ENCODE results near the gene FAM20B. TPM values are rescaled to one million over a fixed set of nuclear protein-coding genes. Genes with fewer than 3 reads are reported as not detected.

FAM20B gene
- total RNA-seq, 1 experiment from 2014 or later, result 35.4 TPM

DNA sequence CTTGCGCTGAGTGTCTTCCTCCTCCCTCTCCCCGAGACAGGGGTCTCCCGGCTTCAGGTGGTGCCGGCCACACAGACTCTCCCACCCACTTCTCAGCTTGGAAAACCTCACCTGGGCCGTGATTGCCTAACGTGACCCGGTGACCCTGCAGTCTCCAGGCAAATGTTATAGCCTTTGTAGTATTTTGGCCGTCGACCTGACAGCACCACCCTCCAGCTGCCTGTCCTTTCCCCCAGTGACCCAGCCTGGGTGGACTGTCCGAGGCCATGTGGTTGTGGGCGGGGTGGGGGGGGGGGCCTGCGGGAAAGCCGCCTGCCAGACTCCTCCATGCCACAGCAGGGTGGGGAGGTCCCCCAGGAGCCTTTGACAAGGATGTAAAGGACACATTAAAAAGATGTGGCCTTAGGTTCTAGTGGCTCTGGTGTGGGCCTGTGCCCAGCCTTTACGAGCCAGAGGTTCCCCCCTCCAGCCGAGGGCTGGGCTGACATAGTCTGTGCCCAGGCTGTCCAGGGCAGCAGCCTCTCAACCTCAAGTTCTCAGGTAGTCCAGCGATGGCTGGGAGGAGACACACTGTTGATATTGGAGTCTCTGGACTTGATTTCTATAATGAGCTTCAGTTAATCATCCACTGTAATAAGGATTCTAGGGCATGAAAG, 64.3 kb downstream of the FAM20B start:
- TF ChIP-seq, protein P1, sequence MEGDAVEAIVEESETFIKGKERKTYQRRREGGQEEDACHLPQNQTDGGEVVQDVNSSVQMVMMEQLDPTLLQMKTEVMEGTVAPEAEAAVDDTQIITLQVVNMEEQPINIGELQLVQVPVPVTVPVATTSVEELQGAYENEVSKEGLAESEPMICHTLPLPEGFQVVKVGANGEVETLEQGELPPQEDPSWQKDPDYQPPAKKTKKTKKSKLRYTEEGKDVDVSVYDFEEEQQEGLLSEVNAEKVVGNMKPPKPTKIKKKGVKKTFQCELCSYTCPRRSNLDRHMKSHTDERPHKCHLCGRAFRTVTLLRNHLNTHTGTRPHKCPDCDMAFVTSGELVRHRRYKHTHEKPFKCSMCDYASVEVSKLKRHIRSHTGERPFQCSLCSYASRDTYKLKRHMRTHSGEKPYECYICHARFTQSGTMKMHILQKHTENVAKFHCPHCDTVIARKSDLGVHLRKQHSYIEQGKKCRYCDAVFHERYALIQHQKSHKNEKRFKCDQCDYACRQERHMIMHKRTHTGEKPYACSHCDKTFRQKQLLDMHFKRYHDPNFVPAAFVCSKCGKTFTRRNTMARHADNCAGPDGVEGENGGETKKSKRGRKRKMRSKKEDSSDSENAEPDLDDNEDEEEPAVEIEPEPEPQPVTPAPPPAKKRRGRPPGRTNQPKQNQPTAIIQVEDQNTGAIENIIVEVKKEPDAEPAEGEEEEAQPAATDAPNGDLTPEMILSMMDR (conservative IDR thresholded peaks at IDR 0.05), result no peak
- Histone ChIP-seq H3K23me2 (ENCODE audit: insufficient read length, low read depth, low read length, poor library complexity, severe bottlenecking) (peaks cover 4% of the 10 kb centered on the region), H3K79me2 (ENCODE audit: insufficient read depth, low read length) (no peaks in the 10 kb centered on the region; the same call in 1 of the 2 replicates), H3K4me2 (ENCODE audit: insufficient read depth, insufficient read length, low read length) (no peak overlapping the region), H3K56ac (ENCODE audit: insufficient read length, low read depth, low read length) (no peak overlapping the region), H3T11ph (ENCODE audit: low read length) (no peak overlapping the region), H3K4me1 (ENCODE audit: insufficient read depth, low read length) (peaks cover 10% of the 10 kb centered on the region; the same call in 1 of the 2 replicates), H4K5ac (ENCODE audit: insufficient read length, low read depth, low read length) (no peak overlapping the region), H3K79me1 (ENCODE audit: insufficient read depth, low read depth, low read length, poor library complexity, severe bottlenecking) (no peaks in the 10 kb centered on the region), H4K20me1 (ENCODE audit: control insufficient read depth, insufficient read depth, insufficient read length) (no peaks in the 10 kb centered on the region), H4K8ac (replicated peaks; ENCODE audit: insufficient read length, low read depth, low read length) (no peak overlapping the region), H3K27ac (ENCODE audit: insufficient read length, low read depth, low read length) (no peak overlapping the region), H3K4ac (ENCODE audit: low read depth, low read length) (no peak overlapping the region), H2BK5ac (ENCODE audit: insufficient read length, low read length) (no peak overlapping the region), H3K27me3 (ENCODE audit: insufficient read depth, low read length) (no peaks in the 10 kb centered on the region), H2BK15ac (ENCODE audit: low read depth, low read length) (no peak overlapping the region), H3K23ac (ENCODE audit: insufficient read length, low read depth, low read length) (no peak overlapping the region), H3K9me3 (ENCODE audit: control insufficient read depth, low read depth, low read length) (no peaks in the 10 kb centered on the region), H4K91ac (ENCODE audit: insufficient read length, low read depth, low read length) (no peak overlapping the region), H2AK5ac (ENCODE audit: insufficient read length, low read length) (no peak overlapping the region), H2BK120ac (ENCODE audit: low read depth, low read length, poor library complexity, severe bottlenecking) (no peak overlapping the region), H2BK12ac (ENCODE audit: insufficient read length, low read depth, low read length) (no peak overlapping the region), H3K14ac (ENCODE audit: insufficient read depth, low read length) (no peak overlapping the region), H3K18ac (ENCODE audit: insufficient read length, low read depth, low read length) (no peak overlapping the region), H2BK20ac (ENCODE audit: low read depth, low read length, poor library complexity, severe bottlenecking) (no peak overlapping the region), H3K9ac (ENCODE audit: extremely low read depth, insufficient read length, low read length) (no peak overlapping the region), H2AFZ (ENCODE audit: low read length) (no peak overlapping the region)
- Mint-ChIP-seq H3K27me3 (ENCODE audit: low read depth) (no peaks in the 10 kb centered on the region), H3K9me3 (no peaks in the 10 kb centered on the region; a peak in 1 of 5 replicates), H3K4me3 (peak overlapping the region in 1 of 2 experiments; percentile 15; a peak in 1 of 5 replicates), H3K27ac (peak overlapping the region; percentile 78 to 92 (median 89); a peak in 4 of 7 replicates), H3K4me1 (peaks cover 26 to 29% of the 10 kb centered on the region in 2 experiments), H3K36me3 (ENCODE audit: insufficient read depth in 1 of 3, low read depth in 3 of 3) (peaks cover 33 to 62% (median 42%) of the 10 kb centered on the region in 3 experiments; a peak in 6 of 7 replicates)
- whole genome bisulfite sequencing (ENCODE audit: extremely low coverage, insufficient read length, low lambda C conversion rate), result no CpG with 5 or more reads among the region's 16 CpGs
- DNase-seq, result no peak

Measured in H9 (cell line).